ENCODE measurements around the gene NOVA2. TPM values are rescaled to one million over a fixed set of nuclear protein-coding genes. Genes with fewer than 3 reads are reported as not detected.
A peak's percentile ranks its signal among the peaks of the same experiment; 100 is the strongest.
"Not testable (repeated sequence)": the region's sequence is repeated elsewhere in the genome, so short reads cannot be mapped to it uniquely, and the experiment has no call there.

Gene NOVA2
- total and polyA plus RNA-seq, 5 donors = 3.3 to 5.4 (median 3.9) TPM

DNA sequence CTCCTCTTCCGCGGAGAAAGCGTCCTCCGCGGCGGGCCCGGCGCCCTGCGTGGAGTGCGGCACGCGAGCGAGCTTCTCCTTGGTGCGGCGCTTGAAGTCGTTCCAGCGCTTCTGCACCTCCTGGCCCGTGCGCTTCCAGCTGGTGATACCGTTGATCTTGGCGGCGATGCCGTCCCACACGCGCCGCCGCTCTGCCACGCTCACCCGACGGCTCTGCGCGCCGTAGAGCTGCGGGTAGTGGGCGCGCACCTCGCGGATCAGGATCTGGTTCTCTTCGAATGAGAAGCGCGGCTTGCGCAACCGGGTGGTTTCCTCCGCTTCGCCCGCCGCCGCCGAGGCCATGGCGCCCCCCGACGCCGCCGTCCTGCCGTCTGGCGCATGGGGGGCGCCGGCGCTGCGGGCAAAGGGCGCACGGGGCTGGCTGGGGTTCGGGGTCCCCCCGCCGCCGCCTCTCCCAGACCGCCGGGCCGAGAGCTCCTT lies 72.2 kb downstream of the NOVA2 start:
- intact Hi-C loops (cut with DNase I) = loop anchor here in 1 of 4 donors (10.0 kb wide), 1 partner anchor 93 kb away; the partner anchor contains the start of gene CCDC61
- Histone ChIP-seq H3K4me3 (ENCODE audit: low read length) (peak overlapping the region; percentile 91), H3K27me3 (ENCODE audit: control insufficient read depth, insufficient read depth) (no peaks in the 10 kb centered on the region), H3K27ac (ENCODE audit: low read length) (no peak overlapping the region), H3K9me3 (ENCODE audit: control insufficient read depth, low read length) (no peaks in the 10 kb centered on the region), H3K4me1 (ENCODE audit: control insufficient read depth, insufficient read depth, low read length) (peaks cover 4% of the 10 kb centered on the region)
- DNase-seq = peak; percentile 59 to 80 (median 80)
- WGBS = 10% methylated on average over 69 of the region's 69 CpGs
- no peak for ATAC-seq

DNA sequence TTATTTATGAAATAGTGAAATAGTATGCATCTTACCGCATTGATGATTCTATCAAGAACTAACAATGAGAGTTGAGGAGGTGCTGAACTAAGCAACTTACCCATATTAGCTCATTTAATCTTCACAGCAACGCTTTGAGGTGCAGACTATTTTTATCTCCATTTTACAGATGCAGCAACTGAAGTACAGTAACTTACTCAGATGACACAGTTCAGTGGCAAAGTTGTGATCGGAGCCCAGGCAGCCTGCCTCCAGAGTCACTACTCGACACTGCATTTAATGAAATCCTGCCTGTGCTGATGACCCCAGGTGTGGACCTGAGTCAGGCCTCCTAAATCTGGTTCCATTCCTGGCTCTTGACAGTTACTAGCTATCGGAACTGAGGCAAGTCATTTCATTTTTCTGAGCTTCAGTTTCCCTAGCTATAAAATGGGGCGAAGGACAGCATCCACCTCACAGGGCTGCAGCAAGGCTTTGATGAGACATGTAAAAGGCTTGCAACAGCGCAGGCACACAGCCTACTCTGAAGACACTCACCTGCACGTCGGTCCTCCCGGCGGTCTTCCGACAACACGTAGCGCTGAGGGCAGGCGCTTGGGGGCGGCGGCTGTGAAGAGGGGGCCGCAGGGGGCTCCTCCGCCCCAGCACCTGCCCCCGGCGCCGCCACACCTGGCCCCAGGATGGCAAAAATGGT lies 72.8 kb downstream of the NOVA2 start:
- WGBS = 60% methylated on average over 22 of the region's 22 CpGs
- intact Hi-C loops (cut with DNase I) = loop anchor here in 1 of 4 donors (10.0 kb wide), 1 partner anchor 94 kb away; the partner anchor contains the start of gene CCDC61
- ATAC-seq (no peak), DNase-seq (peak in 2 of 3 donors; percentile 6 to 21)
- H3K4me1 ChIP-seq (ENCODE audit: control insufficient read depth, insufficient read depth, low read length) = peaks cover 4% of the 10 kb centered on the region
- no peak overlapping the region for H3K27ac ChIP-seq (ENCODE audit: low read length)
- no peaks in the 10 kb centered on the region for H3K9me3 ChIP-seq (ENCODE audit: control insufficient read depth, low read length)
- no peaks in the 10 kb centered on the region for H3K27me3 ChIP-seq (ENCODE audit: control insufficient read depth, insufficient read depth)
- peak overlapping the region; percentile 91 for H3K4me3 ChIP-seq (ENCODE audit: low read length)

DNA sequence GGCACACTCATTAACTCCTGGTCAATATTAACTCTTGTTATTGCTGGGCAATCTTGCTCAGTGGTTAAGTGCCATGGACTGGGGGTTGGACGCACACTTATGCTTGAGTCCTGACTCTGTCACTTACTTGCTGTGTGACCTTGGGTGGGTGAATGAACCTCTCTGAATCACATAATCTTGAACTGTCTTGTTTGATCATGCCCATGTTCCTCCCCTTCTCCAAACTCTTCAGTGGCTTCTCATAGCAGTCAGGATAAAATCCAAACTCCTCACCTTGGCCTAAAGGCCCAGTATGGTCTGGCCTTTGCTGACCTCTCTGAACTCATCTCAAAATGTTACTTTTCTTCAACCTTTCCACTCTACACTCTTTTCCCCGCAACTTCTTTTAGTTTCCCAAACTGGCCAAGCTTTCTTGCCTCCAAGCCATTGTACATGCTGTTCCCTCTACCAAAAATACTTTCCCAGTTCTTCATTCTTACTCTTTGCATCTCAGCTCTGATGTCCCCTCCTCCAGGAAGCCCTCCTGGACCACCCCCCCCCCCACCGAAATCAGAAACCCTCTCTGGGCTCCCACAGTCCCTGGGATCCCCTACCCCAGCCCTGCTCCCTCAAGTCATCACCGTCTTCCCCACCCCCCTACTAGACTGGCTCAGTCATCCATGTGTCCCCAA lies 73.6 kb downstream of the NOVA2 start:
- ATAC-seq (no peak), DNase-seq (peak in 2 of 3 donors; percentile 3 to 20)
- H3K9me3 ChIP-seq (ENCODE audit: control insufficient read depth, low read length) = no peaks in the 10 kb centered on the region
- intact Hi-C loops (cut with DNase I) = loop anchor here in 1 of 4 donors (10.0 kb wide), 1 partner anchor 95 kb away; the partner anchor contains the start of gene CCDC61
- no peaks in the 10 kb centered on the region for H3K27me3 ChIP-seq (ENCODE audit: control insufficient read depth, insufficient read depth)
- H3K4me1 ChIP-seq (ENCODE audit: control insufficient read depth, insufficient read depth, low read length) = peaks cover 4% of the 10 kb centered on the region
- no peak overlapping the region for H3K27ac ChIP-seq (ENCODE audit: low read length)
- WGBS = 94% methylated on average over 4 of the region's 4 CpGs
- H3K4me3 ChIP-seq (ENCODE audit: low read length) = no peak overlapping the region

DNA sequence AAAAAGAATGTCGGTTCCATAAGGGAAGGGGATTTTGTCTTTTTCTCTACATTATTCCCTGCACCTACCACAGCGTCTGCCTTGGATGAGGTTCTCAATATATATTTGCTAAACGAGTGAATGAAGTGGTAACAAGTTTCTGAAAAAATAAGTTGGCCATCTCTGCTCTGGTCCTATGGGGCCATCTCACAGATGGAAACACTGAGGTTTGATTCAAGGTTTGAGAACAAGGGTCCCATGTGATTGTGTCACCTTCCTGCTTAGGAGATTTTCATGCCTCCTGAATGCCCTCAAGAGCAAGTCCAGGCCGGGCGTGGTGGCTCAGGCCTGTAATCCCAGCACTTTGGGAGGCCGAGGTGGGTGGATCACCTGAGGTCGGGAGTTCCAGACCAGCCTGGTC lies 74.4 kb downstream of the NOVA2 start:
- H3K4me1 ChIP-seq (ENCODE audit: control insufficient read depth, insufficient read depth, low read length) = peaks cover 4% of the 10 kb centered on the region
- no peaks in the 10 kb centered on the region for H3K9me3 ChIP-seq (ENCODE audit: control insufficient read depth, low read length)
- WGBS = 97% methylated on average over 7 of the region's 7 CpGs
- no peak overlapping the region for H3K4me3 ChIP-seq (ENCODE audit: low read length)
- DNase-seq (peak in 2 of 3 donors; percentile 11 to 22), ATAC-seq (no peak)
- H3K27me3 ChIP-seq (ENCODE audit: control insufficient read depth, insufficient read depth) = no peaks in the 10 kb centered on the region
- H3K27ac ChIP-seq (ENCODE audit: low read length) = no peak overlapping the region
- intact Hi-C loops (cut with DNase I) = no loop called here

DNA sequence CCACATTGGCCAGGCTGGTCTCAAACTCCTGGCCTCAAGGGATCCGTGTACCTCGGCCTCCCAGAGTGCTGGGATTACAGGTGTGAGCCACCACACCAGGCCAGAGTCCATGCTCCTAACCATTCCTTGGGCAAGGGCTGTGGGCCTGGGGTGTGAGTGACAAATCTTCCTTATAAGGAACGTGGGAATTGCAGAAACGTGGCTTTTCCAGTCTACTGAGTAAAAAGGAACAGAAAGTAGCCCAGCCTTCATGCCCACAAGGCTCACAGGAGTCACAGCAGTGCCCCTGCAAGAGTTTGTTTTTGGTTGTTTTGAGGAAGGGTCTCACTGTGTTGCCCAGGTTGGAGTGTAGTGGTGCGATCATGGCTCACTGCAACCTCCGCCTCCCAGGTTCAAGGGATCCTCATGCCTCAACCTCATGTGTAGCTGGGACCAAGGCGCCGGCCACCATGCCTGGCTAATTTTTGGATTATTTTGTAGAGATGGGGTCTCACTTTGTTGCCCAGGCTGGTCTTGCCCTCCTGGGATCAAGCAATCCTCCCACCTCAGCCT lies 76.3 kb downstream of the NOVA2 start:
- no peak overlapping the region for H3K27ac ChIP-seq (ENCODE audit: low read length)
- WGBS = 90% methylated on average over 8 of the region's 8 CpGs
- H3K4me1 ChIP-seq (ENCODE audit: control insufficient read depth, insufficient read depth, low read length) = peaks cover 4% of the 10 kb centered on the region
- H3K27me3 ChIP-seq (ENCODE audit: control insufficient read depth, insufficient read depth) = no peaks in the 10 kb centered on the region
- no peak overlapping the region for H3K4me3 ChIP-seq (ENCODE audit: low read length)
- H3K9me3 ChIP-seq (ENCODE audit: control insufficient read depth, low read length) = no peaks in the 10 kb centered on the region
- DNase-seq (peak in 2 of 3 donors; percentile 14 to 21), ATAC-seq (no peak)
- intact Hi-C loops (cut with DNase I) = no loop called here

DNA sequence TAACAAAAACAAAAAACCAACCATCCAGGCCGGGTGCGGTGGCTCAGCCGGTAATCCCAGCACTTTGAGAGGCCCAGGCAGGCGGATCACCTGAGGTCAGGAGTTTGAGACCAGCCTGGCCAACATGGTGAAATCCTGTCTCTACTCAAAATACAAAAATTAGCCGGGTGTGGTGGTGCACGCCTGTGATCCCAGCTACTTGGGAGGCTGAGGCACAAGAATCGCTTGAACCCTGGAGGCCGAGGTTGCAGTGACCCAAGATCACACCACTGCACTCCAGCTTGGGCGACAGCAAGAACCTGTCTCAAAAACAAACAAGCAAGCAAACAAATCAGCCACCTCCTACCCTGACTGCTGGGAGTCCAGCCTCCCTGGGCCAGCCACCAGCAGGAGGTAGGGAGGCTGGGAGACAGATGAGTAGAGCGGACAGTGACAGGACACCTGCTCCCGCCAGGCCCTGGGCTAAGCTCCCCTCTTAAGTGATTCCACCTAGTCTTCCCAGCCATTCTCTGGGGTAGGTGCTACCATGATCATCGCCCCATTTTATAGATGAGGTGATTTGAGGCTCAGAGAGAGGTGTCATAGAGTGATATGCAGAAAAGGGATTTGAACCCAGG lies 77.6 kb downstream of the NOVA2 start:
- H3K9me3 ChIP-seq (ENCODE audit: control insufficient read depth, low read length); intact Hi-C loops (cut with DNase I); H3K4me3 ChIP-seq (ENCODE audit: low read length); H3K27me3 ChIP-seq (ENCODE audit: control insufficient read depth, insufficient read depth); H3K4me1 ChIP-seq (ENCODE audit: control insufficient read depth, insufficient read depth, low read length); H3K27ac ChIP-seq (ENCODE audit: low read length); ATAC-seq: not testable (repeated sequence)
- WGBS = 95% methylated on average over 12 of the region's 12 CpGs
- DNase-seq = peak in 1 of 3 donors; percentile 7

DNA sequence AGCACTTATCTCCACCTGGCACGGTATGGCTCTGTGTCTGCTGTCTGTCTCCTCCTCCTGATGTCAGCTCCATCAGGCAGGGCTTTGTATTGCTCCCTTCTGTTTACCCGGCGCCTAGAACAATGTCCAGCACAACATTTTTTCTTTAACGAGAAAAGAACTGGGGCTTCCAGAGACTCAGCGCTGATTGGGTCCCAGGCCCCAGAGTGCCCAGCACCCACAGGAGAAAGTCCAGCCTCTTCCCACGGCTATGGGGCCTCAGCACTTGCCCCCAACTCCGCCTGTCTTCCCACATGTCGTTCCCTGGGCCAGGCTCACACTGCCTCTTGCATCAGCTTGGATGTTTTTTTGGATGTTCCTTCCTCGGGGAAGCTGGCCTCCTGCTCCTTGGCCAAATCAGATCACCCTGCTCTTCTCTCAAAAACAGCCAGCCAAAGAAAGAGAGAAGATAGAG lies 78.1 kb downstream of the NOVA2 start:
- Histone ChIP-seq H3K9me3 (ENCODE audit: control insufficient read depth, low read length) (no peaks in the 10 kb centered on the region), H3K27ac (ENCODE audit: low read length) (no peak overlapping the region), H3K4me1 (ENCODE audit: control insufficient read depth, insufficient read depth, low read length) (peaks cover 2% of the 10 kb centered on the region), H3K27me3 (ENCODE audit: control insufficient read depth, insufficient read depth) (no peaks in the 10 kb centered on the region), H3K4me3 (ENCODE audit: low read length) (no peak overlapping the region)
- 81% methylated on average over 9 of the region's 9 CpGs for WGBS
- intact Hi-C loops (cut with DNase I) = no loop called here
- DNase-seq (peak in 1 of 3 donors; percentile 12), ATAC-seq (no peak)

DNA sequence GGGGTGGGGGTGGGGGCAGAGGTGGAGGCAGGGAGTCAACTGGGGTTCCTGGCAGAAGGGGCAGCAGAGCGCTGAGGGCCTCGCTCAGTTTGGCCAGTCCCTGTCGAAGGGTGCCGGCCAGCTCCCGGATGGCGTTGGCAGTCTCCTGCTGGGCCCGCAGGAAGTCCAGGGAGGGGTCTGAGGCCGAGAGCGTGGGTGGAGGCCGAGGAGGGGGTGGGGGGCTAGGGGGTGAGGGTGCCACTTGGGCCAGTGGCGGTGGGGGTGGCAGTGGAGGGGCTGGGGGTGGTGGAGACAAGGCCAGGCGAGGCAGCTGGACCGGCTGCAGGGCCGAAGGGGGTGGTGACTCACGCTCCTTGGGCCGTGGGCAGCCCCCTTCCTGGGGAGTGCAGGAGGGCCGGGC lies 82.8 kb downstream of the NOVA2 start:
- Histone ChIP-seq H3K27me3 (ENCODE audit: control insufficient read depth, insufficient read depth) (no peaks in the 10 kb centered on the region), H3K9me3 (ENCODE audit: control insufficient read depth, low read length) (no peaks in the 10 kb centered on the region), H3K27ac (ENCODE audit: low read length) (no peak overlapping the region), H3K4me1 (ENCODE audit: control insufficient read depth, insufficient read depth, low read length) (no peaks in the 10 kb centered on the region), H3K4me3 (ENCODE audit: low read length) (no peak overlapping the region)
- intact Hi-C loops (cut with DNase I) = no loop called here
- ATAC-seq (no peak), DNase-seq (peak in 1 of 3 donors; percentile 39)
- WGBS = 82% methylated on average over 17 of the region's 17 CpGs

DNA sequence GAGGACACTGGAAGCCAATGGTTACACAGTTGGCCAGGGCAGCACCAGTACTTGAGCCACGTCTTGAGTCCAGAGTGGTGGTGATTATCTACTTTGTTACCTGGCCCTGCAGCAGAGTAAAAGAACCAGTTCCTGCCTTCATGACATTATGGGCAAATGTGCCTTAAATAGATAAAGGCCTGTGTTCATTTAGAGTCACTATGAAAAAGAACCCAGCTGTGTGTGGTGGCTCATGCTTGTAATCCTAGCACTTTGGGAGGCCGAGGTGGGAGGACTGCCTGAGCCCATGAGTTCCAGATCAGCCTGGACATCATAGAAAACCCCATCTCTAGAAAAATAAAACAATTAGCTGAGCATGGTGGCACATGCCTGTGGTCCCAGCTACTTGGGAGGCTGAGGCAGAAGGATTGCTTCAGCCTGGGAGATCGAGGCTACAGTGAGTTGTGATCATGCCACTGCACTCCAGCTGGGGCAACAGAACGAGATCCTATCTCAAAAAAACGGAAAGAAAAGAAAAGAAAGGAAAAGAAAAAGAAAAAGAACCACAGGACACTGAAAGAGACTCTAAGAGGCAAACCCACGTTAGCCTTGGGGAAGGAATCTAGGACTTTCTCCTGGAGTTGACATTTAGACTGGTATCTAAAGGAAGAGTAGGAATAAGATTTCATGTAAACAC lies 84.3 kb downstream of the NOVA2 start:
- intact Hi-C loops (cut with DNase I) = no loop called here
- H3K27me3 ChIP-seq (ENCODE audit: control insufficient read depth, insufficient read depth) = no peaks in the 10 kb centered on the region
- no peak for ATAC-seq
- no peaks in the 10 kb centered on the region for H3K9me3 ChIP-seq (ENCODE audit: control insufficient read depth, low read length)
- no peak overlapping the region for H3K27ac ChIP-seq (ENCODE audit: low read length)
- no peak for DNase-seq
- WGBS = 67% methylated on average over 6 of the region's 6 CpGs
- no peak overlapping the region for H3K4me3 ChIP-seq (ENCODE audit: low read length)
- peaks cover 2% of the 10 kb centered on the region for H3K4me1 ChIP-seq (ENCODE audit: control insufficient read depth, insufficient read depth, low read length)

DNA sequence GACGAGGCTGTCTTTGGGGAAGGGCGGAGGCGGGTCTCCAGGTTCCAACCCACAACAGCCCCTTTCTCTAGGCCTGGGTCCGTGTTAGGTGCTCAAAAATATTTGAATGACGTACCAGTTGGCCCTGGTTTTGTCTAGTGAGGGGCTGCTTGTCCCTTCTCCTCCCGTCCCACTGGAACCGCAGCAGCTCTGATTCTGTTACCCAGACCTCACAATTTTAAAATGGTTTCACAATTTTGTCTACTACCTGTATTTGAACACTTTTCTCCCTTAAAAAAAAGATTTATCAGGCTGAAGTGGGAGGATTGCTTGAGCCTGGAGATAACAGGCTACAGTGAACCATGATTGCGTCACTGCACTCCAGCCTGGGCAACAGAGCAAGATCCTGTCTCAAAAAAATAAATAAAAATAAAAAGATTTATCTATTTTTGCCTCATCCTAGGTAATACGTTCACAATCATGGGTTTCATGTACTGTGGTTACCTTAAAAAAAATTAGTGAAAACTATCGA lies 86.4 kb downstream of the NOVA2 start:
- WGBS = 48% methylated on average over 10 of the region's 10 CpGs
- intact Hi-C loops (cut with DNase I) = no loop called here
- H3K9me3 ChIP-seq (ENCODE audit: control insufficient read depth, low read length) = no peaks in the 10 kb centered on the region
- H3K4me1 ChIP-seq (ENCODE audit: control insufficient read depth, insufficient read depth, low read length) = peaks cover 4% of the 10 kb centered on the region
- DNase-seq (peak in 2 of 3 donors; percentile 30 to 65), ATAC-seq (no peak)
- H3K4me3 ChIP-seq (ENCODE audit: low read length) = peak overlapping the region; percentile 75
- H3K27me3 ChIP-seq (ENCODE audit: control insufficient read depth, insufficient read depth) = no peaks in the 10 kb centered on the region
- H3K27ac ChIP-seq (ENCODE audit: low read length) = peak overlapping the region; percentile 73
